NCI-H69 (cell line): ENCODE data around the gene DDX28.
"Not testable (repeated sequence)": the region's sequence is repeated elsewhere in the genome, so short reads cannot be mapped to it uniquely, and the experiment has no call there.

Source experiments
- DNase-seq: peaks from one replicate; lab custom pipeline; 2025; lab: John Stamatoyannopoulos, UW

The DDX28 gene

GRCh38 chr16:67994040-67994408, 29.0 kb downstream of the DDX28 start:
- not testable (repeated sequence) for DNase-seq

- peak; percentile 75 for DNase-seq
Measured at GRCh38 chr16:67993207-67994039, 29.6 kb downstream of the DDX28 start.

DNA sequence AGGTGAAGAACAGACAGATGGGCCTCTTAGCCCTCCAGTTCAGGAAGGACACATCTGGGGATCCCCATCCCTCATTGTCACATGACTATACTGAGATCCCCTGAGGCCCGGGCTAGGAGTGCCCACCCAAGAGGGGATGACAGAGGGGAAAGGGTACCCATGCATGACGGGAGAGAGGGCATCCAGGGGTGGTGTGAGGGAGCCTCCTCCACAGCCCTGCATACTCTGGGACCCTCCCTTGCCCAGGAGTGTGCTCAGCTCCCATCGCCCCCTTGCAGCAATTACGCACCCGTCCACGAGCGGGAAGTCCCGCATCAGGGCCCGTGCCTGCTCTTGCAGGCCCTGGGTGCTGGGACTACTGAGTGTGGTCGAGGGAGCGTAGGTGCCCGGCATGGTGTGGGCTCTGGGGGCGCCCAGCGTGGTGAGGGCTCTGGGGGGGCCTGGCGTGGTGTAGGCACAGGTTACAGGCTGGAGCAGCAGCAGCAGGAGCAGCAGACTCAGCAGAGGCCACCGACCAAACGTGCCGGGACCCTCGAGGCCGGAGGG, 30.3 kb downstream of the DDX28 start:
- no peak for DNase-seq

- DNase-seq: no peak
Measured at GRCh38 chr16:67990018-67990386, 33.0 kb downstream of the DDX28 start.

DNA sequence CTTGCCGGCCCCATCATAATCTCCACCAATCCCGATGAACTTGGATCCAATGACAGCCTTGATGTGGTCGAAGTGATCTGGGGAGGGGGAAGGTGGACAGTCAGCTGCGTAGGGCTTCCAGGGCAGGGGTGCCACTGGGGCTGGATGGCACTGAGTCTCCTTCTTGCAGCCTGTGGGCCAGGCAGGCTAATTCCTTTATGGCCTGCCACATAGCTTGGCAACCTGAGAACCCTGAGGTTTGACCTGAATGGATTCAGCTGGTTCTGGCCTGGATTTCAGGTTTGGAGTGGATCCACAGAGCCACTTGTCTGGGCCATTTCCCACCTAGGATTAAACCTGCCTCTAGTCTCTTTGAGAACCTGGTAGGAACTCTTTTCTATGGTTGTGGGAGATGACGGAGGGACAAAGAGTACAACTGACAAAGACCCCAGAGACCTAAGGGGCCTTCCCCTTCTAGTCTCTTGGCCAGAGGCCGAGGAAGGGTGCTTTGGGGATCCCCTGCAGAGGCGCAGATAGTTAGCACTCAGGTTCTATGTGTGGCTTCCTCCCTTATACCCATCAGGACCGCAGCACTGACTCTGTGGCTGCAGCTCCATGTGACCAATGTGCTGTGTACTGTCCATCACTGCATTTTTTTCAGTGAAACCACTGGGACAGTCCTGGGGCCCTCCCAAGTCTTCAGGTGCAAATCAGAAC, 33.6 kb downstream of the DDX28 start:
- no peak for DNase-seq

DNA sequence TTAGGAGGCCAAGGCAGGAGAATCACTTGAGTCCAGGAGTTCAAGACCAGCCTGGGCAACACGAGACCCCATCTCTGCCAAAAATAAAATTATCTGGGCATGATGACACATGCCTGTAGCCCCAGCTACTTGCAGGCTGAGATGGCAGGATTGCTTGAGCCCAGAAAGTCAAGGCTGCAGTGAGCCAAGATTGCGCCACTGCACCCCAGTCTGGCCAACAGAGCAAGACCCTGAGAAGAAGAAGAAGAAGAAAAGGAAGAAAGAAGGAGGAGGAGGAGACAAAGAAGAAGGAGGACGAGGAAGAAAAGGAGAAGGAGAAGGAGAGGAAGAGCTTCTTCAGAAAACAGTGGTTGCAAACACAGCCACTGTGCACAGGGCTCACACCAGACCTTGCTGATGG, 34.4 kb downstream of the DDX28 start:
- DNase-seq: no peak

DNA sequence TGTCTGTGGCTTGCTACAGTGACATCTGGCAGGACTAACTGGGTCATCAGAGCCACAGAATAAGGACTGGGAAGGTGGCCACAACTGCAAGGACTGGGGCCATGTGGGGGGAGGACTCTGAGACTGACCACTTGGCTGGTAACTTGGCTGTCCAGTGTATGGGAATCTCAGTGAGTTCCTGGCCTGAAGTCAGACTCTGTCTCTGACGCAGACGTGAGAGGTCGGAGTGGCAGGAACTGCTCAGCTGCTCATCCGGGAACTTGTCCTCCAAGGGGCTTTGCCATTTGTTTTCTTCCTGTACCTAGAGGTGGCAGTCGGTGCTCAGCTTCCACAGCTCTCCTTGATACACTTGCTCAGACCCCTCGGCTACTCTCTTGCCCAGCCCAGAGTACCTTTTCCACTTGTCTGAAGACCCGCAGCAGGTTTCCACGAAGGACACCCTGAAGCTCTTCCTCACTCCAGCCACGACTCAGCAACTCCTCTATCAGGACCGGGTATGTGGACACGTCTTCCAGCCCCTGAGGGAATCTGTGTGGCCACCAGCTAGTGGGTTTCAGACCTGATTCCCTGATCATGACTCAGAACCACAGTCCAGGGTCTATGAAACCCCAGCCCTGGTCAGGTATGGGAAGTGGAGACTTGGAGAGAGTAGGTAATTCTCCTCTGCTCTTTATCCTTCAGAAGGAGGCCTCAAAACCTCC, 35.4 kb downstream of the DDX28 start:
- DNase-seq: no peak

DNA sequence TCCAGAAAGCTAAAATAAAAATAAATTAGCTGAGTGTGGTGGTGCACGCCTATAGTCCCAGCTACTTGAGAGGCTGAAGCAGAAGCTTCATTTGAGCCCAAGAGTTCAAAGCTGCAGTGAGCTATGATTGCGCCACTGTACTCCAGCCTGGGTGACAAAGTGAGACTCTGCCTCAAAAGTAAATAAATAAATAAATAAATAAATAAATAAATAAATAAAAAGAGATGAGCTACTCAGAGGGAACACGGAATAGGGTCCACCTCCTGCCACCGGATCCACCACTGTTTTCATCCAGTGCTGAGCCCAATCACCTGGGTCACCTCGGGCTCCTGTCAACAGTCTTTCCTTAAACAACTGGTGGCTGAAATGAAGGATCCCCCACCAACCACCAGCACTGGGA, 36.1 kb downstream of the DDX28 start:
- no peak for DNase-seq

DNA sequence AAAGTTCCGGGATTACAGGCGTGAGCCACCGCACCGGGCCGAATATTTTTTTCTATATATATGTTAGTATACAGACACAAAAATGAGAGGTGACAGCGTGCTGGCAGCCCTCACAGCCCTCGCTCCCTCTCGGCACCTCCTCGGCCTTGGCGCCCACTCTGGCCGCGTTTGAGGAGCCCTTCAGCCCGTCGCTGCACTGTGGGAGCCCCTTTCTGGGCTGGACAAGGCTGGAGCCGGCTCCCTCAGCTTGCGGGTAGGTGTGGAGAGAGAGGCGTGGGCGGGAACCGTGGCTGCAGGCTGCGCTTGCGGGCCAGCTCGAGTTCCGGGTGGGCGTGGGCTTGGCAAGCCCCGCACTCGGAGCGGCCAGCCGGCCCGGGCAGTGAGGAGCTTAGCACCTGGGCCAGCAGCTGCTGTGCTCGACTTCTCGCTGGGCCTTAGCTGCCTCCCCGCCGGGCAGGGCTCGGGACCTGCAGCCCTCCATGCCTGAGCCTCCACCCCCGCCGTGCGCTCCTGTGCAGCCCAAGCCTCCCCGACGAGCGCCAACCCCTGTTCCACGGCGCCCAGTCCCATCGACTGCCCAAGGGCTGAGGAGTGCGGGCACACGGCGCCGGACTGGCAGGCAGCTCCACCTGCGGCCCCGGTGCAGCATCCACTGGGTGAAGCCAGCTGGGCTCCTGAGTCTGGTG, 40.9 kb downstream of the DDX28 start:
- DNase-seq: no peak

GRCh38 chr16:67979955-67980678, 42.9 kb downstream of the DDX28 start, which contains the start of gene DPEP3:
Gene DPEP3, minus strand, starts transcription at chr16:67980499. Its CDS starts 119 bp downstream, at chr16:67980380.
- DNase-seq: no peak

- no peak for DNase-seq
Measured at GRCh38 chr16:67977469-67978227, 45.4 kb downstream of the DDX28 start.

GRCh38 chr16:67977005-67977404, 46.0 kb downstream of the DDX28 start:
- DNase-seq: no peak

GRCh38 chr16:67976205-67976604, 46.8 kb downstream of the DDX28 start:
- no peak for DNase-seq

GRCh38 chr16:67975321-67976105, 47.5 kb downstream of the DDX28 start:
- no peak for DNase-seq

- DNase-seq: not testable (repeated sequence)
Measured at GRCh38 chr16:67972285-67972684, 50.7 kb downstream of the DDX28 start.

DNA sequence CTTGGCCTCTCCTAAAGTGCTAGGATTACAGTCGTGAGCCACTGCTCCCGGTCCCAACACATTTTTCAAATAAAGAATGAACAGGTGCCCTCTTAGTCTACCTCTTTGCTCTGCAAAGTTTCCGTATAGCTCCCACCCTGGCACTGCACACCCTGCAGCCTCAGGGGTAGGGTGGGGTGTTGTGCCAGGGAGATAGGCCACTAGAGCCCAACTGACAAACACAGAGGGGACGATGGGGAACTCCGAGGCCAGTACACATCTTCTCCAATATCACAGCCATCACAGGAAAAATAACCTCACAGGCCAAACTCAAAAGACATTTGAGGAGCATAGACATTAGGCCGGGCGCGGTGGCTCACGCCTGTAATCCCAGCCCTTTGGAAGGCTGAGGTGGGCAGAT, 51.9 kb downstream of the DDX28 start:
- DNase-seq: no peak
